ENCODE measurements around the gene SOCS4.

- TF ChIP-seq, protein P1, sequence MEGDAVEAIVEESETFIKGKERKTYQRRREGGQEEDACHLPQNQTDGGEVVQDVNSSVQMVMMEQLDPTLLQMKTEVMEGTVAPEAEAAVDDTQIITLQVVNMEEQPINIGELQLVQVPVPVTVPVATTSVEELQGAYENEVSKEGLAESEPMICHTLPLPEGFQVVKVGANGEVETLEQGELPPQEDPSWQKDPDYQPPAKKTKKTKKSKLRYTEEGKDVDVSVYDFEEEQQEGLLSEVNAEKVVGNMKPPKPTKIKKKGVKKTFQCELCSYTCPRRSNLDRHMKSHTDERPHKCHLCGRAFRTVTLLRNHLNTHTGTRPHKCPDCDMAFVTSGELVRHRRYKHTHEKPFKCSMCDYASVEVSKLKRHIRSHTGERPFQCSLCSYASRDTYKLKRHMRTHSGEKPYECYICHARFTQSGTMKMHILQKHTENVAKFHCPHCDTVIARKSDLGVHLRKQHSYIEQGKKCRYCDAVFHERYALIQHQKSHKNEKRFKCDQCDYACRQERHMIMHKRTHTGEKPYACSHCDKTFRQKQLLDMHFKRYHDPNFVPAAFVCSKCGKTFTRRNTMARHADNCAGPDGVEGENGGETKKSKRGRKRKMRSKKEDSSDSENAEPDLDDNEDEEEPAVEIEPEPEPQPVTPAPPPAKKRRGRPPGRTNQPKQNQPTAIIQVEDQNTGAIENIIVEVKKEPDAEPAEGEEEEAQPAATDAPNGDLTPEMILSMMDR (IDR thresholded peaks at IDR 0.05): no peak
- no peak for TF ChIP-seq POLR2A (IDR thresholded peaks at IDR 0.05)
- no peak for TF ChIP-seq POLR2AphosphoS5 (IDR thresholded peaks at IDR 0.05)
- TF ChIP-seq EP300 (IDR thresholded peaks at IDR 0.05; ENCODE audit: low read depth): no peak
These were observed 1.4 kb downstream of the SOCS4 start for GRCh38 chr14:55028476-55028875.

Data from transverse colon (tissue), 4 donors.